Endothelial cell of umbilical vein (primary cell): ENCODE results near the gene ZNF668. TPM values are rescaled to one million over a fixed set of nuclear protein-coding genes. Genes with fewer than 3 reads are reported as not detected.

ENCODE experiments used
- BruUV-seq: library from RNA; stranded (reverse); fragments of 400-500 nt; replicated peaks from 2 replicates; lab custom pipeline; 2021; lab: Mats Ljungman, UMichigan
- CTCF ChIA-PET: fragments of 300-600, 350-600 bp; sonication (Branson Sonifier 250); formaldehyde crosslinking; loops from one replicate; lab custom pipeline; 2021; ENCODE audit warnings: antibody characterized with exemption, inconsistent platforms; lab: Charles Lee
- POLR2A ChIA-PET: fragments of 300-600, 350-600 bp; sonication (Branson Sonifier 250); formaldehyde crosslinking; loops from one replicate; lab custom pipeline; 2021; ENCODE audit warnings: antibody characterized with exemption, inconsistent platforms; lab: Charles Lee
- DNase-seq: peaks from one replicate; pipeline ENCODE4 v3.0.0-alpha.2; 2011; ENCODE audit warnings: low read depth, low spot score
- FAIRE-seq: peaks from 2 replicates; lab custom pipeline; 2011; peaks lifted over from hg19 to GRCh38; lab: Jason Lieb, UNC
- H2AFZ ChIP-seq: 2 replicates; pipeline ENCODE4 v1.6.0; 2012; ENCODE audit warnings: low read depth, low read length, control low read depth, inconsistent platforms
- H3K27ac ChIP-seq: 2 replicates; pipeline ENCODE4 v1.5.1; 2011; ENCODE audit warnings: low read depth, mild to moderate bottlenecking, control low read depth, low read length, moderate library complexity; ENCODE audit not compliant: insufficient read depth
- H3K27me3 ChIP-seq, 2 experiments: 2 replicates each; pipeline versions ENCODE4 v1.6.0 to v1.6.1; 2011; ENCODE audit warnings: low read length in 2 of 2, mixed read lengths in 1 of 2; ENCODE audit not compliant: control insufficient read depth in 2 of 2, insufficient read depth in 2 of 2
- H3K36me3 ChIP-seq, 2 experiments: 2 replicates in 1 of 2; 3 replicates in 1 of 2; pipeline ENCODE4 v1.5.1; 2011; ENCODE audit warnings: low read length in 2 of 2, mild to moderate bottlenecking in 1 of 2, moderate library complexity in 1 of 2; ENCODE audit not compliant: control insufficient read depth in 2 of 2, insufficient read depth in 2 of 2; ENCODE audit errors: extremely low read depth in 1 of 2
- H3K4me1 ChIP-seq: 3 replicates; pipeline ENCODE4 v1.5.1; 2011; ENCODE audit warnings: mild to moderate bottlenecking, low read length; ENCODE audit not compliant: control insufficient read depth, insufficient read depth; ENCODE audit errors: extremely low read depth
- H3K4me2 ChIP-seq: 2 replicates; pipeline ENCODE4 v1.6.1; 2011; ENCODE audit warnings: low read length, control low read depth, mixed read lengths; ENCODE audit not compliant: insufficient read depth
- H3K4me3 ChIP-seq, 3 experiments: fragments of 200-600 bp in 1 of 3; sonication (generic), shearing (Covaris generic) in 1 of 3; replicated peaks in 1 of 3; 2 replicates each; pipeline ENCODE4 v1.5.1; 2011 to 2016; ENCODE audit warnings: control low read depth in 3 of 3, low read length in 3 of 3, mild to moderate bottlenecking in 2 of 3, inconsistent platforms in 1 of 3, low read depth in 1 of 3, moderate library complexity in 1 of 3; ENCODE audit not compliant: insufficient read depth in 1 of 3
- H3K79me2 ChIP-seq: 2 replicates; pipeline ENCODE4 v1.6.0; 2012; ENCODE audit warnings: low read length, inconsistent platforms; ENCODE audit not compliant: control insufficient read depth, insufficient read depth
- H3K9ac ChIP-seq: replicated peaks from 2 replicates; pipeline ENCODE3; 2011; ENCODE audit warnings: low read length, control low read depth; ENCODE audit not compliant: insufficient read depth; ENCODE audit errors: extremely low read depth
- H3K9me1 ChIP-seq: replicated peaks from 3 replicates; pipeline ENCODE4 v1.6.0; 2011; ENCODE audit warnings: mild to moderate bottlenecking, low read length; ENCODE audit not compliant: control insufficient read depth, insufficient read depth; ENCODE audit errors: extremely low read depth
- H3K9me3 ChIP-seq: replicated peaks from 2 replicates; pipeline ENCODE4 v1.5.1; 2012; ENCODE audit warnings: low read length, inconsistent platforms; ENCODE audit not compliant: control insufficient read depth, insufficient read depth
- H4K20me1 ChIP-seq: replicated peaks from 2 replicates; pipeline ENCODE3; 2011; ENCODE audit warnings: mild to moderate bottlenecking, low read length; ENCODE audit not compliant: control insufficient read depth, insufficient read depth; ENCODE audit errors: extremely low read depth
- EZH2 ChIP-seq: IDR thresholded peaks from 2 replicates; pipeline ENCODE4 v1.6.1; 2012; ENCODE audit warnings: borderline replicate concordance, low read depth, mild to moderate bottlenecking, moderate library complexity, low read length, inconsistent platforms; ENCODE audit not compliant: severe bottlenecking
- FOS ChIP-seq: IDR thresholded peaks from 2 replicates; pipeline ENCODE4 v1.6.1; 2011; ENCODE audit warnings: mild to moderate bottlenecking, low read length, moderate library complexity, borderline replicate concordance; ENCODE audit not compliant: insufficient read depth
- GATA2 ChIP-seq: IDR thresholded peaks from 2 replicates; pipeline ENCODE4 v1.7.0; 2011; ENCODE audit warnings: low read depth, mild to moderate bottlenecking, moderate library complexity, mixed read lengths, low read length; ENCODE audit not compliant: insufficient read length, insufficient read depth
- JUN ChIP-seq: IDR thresholded peaks from 2 replicates; pipeline ENCODE4 v1.6.1; 2011; ENCODE audit warnings: borderline replicate concordance, low read depth; ENCODE audit not compliant: insufficient read length, insufficient read depth
- MYC ChIP-seq: IDR thresholded peaks from one replicate; pipeline ENCODE4 v1.6.1; 2011; ENCODE audit warnings: mild to moderate bottlenecking, low read depth, low read length
- POLR2A ChIP-seq: IDR thresholded peaks from 2 replicates; pipeline ENCODE4 v1.6.1; 2012; ENCODE audit warnings: low read depth, mild to moderate bottlenecking, control low read depth, low read length
- POLR2AphosphoS5 ChIP-seq: IDR thresholded peaks from 2 replicates; pipeline ENCODE4 v1.6.1; 2012; ENCODE audit warnings: low read depth, mild to moderate bottlenecking, control low read depth, low read length, moderate library complexity; ENCODE audit not compliant: insufficient read depth
- dilution Hi-C: fragments of 300-500 bp; cut with MboI; formaldehyde crosslinking; loops from one replicate; pipeline ENCODE4 v1.15.0; 2019; ENCODE audit warnings: low sequenced_read_pairs; ENCODE audit not compliant: extremely low pct_ligation_motif_present
- intact Hi-C: fragments of 100-400 bp; cut with micrococcal nuclease; formaldehyde crosslinking; loops from one replicate; pipeline ENCODE4 v1.10.0; 2022
- polyA plus RNA-seq, 4 experiments: library from polyadenylated mRNA; depleted of rRNA in 3 of 4; stranded (reverse) in 3 of 4; unstranded in 1 of 4; fragments of >200 nt; gene quantifications; 2 replicates each; pipeline versions ENCODE4 v1.2.1 to v1.2.3, GENCODE V29; 2011 to 2012; ENCODE audit warnings: missing spikeins in 1 of 4
- total RNA-seq: library from RNA; stranded (reverse); gene quantifications from 2 replicates; pipeline ENCODE4 v1.2.3, GENCODE V29; 2021
- TF ChIP-seq, protein P1 (sequence below), 2 donors: IDR thresholded peaks; 1 replicate in 1 of 2; 2 replicates in 1 of 2; pipeline ENCODE4 v1.5.1; 2011; ENCODE audit warnings: low read length in 2 of 2, mild to moderate bottlenecking in 2 of 2, moderate library complexity in 2 of 2, control low read depth in 1 of 2, inconsistent platforms in 1 of 2, low read depth in 1 of 2; ENCODE audit not compliant: insufficient read depth in 1 of 2; ENCODE audit errors: extremely low read depth in 1 of 2
- TF ChIP-seq, protein P2 (sequence below): IDR thresholded peaks from 2 replicates; pipeline ENCODE4 v1.6.1; 2011; ENCODE audit not compliant: insufficient read depth, insufficient read length

ZNF668 gene
- total and polyA plus RNA-seq, 2 donors (not counting 3 experiments of a cell fraction or from before 2014, with no cell fraction given) = 11.8 to 13.3 TPM

DNA sequence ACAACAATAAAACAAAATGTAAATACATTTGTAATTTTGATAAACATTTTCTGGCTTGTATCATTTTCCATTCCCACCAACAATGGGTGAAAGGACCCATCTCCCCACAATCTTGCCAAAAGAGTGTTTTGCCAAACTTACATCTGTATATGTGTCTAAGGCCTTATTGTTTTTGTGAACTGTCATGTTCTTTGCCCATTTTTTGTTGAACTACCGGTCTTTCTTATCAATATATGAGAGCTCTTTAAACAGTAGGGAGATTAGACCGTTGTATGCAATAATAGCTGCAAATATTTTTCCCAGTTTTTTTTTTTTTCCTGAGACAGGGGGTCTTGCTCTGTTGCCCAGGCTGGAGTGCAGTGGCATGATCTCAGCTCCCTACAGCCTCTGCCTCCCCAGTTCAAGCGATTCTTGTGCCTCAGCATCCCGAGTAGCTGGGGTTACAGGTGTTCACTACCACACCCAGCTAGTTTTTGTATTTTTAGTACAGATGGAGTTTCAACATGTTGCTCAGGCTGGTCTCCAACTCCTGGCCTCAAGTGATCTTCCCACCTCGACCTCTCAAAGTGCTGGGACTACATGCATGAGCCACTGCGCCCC, 50.3 kb downstream of the ZNF668 start:
- dilution Hi-C loops = no loop called here
- no peak for FAIRE-seq
- CTCF ChIA-PET = interaction anchor here (0.6 to 1.2 kb wide), 3 partner anchors 17 to 116 kb away, joined by 3 to 5 read pairs (median 3); partner anchors contain the start of gene HSD3B7

DNA sequence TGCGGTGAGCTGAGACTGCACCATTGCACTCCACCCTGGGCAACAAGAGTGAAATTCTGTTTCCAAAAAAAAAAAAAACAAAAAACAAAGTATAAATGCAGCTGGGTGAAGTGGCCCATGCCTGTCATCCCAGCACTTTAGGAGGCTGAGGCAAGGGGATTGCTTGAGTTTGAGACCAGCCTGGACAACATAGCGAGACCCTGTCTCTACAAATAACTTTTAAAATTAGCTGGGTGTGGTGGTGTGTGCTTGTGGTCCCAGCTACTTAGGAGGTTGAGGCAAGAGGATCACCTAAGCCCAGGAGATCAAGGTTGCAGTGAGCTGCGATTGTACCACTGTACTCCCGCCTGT, 50.8 kb downstream of the ZNF668 start:
- Histone ChIP-seq H3K4me1 (no peaks in the 10 kb centered on the region), H3K27ac (no peak overlapping the region), H3K36me3 (no peaks in the 10 kb centered on the region), H2AFZ (no peak overlapping the region), H3K27me3 (no peaks in the 10 kb centered on the region), H4K20me1 (no peaks in the 10 kb centered on the region), H3K79me2 (no peaks in the 10 kb centered on the region), H3K4me3 (no peak overlapping the region), H3K9me3 (no peaks in the 10 kb centered on the region), H3K9me1 (no peaks in the 10 kb centered on the region), H3K4me2 (no peak overlapping the region), H3K9ac (no peak overlapping the region)
- no peak for DNase-seq
- no peak for TF ChIP-seq FOS
- no peak for TF ChIP-seq MYC
- no peak for TF ChIP-seq EZH2
- TF ChIP-seq, protein P1, sequence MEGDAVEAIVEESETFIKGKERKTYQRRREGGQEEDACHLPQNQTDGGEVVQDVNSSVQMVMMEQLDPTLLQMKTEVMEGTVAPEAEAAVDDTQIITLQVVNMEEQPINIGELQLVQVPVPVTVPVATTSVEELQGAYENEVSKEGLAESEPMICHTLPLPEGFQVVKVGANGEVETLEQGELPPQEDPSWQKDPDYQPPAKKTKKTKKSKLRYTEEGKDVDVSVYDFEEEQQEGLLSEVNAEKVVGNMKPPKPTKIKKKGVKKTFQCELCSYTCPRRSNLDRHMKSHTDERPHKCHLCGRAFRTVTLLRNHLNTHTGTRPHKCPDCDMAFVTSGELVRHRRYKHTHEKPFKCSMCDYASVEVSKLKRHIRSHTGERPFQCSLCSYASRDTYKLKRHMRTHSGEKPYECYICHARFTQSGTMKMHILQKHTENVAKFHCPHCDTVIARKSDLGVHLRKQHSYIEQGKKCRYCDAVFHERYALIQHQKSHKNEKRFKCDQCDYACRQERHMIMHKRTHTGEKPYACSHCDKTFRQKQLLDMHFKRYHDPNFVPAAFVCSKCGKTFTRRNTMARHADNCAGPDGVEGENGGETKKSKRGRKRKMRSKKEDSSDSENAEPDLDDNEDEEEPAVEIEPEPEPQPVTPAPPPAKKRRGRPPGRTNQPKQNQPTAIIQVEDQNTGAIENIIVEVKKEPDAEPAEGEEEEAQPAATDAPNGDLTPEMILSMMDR (IDR thresholded peaks at IDR 0.05; ENCODE audit: extremely low read depth in 1 of 2, insufficient read depth in 1 of 2, low read depth in 1 of 2, low read length in 2 of 2) = no peak
- TF ChIP-seq, protein P2, sequence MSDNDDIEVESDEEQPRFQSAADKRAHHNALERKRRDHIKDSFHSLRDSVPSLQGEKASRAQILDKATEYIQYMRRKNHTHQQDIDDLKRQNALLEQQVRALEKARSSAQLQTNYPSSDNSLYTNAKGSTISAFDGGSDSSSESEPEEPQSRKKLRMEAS = no peak
- no peak for TF ChIP-seq POLR2A
- TF ChIP-seq POLR2AphosphoS5 = no peak
- no peak for TF ChIP-seq GATA2
- no peak for TF ChIP-seq JUN
- intact Hi-C loops (no loop called here), dilution Hi-C loops (no loop called here)
- POLR2A ChIA-PET = no interaction called here
- no peak for FAIRE-seq
- no TSS peak for BruUV-seq
- CTCF ChIA-PET = interaction anchor here (0.6 to 1.2 kb wide), 3 partner anchors 16 to 116 kb away, joined by 3 to 5 read pairs (median 3); partner anchors contain the start of gene HSD3B7

More for the DNA sequence above, 50.3 kb downstream of the ZNF668 start:
- Histone ChIP-seq H3K4me1 (no peaks in the 10 kb centered on the region), H3K27ac (no peak overlapping the region), H3K36me3 (no peaks in the 10 kb centered on the region), H3K9ac (no peak overlapping the region), H3K27me3 (no peaks in the 10 kb centered on the region), H3K9me3 (no peaks in the 10 kb centered on the region), H3K79me2 (no peaks in the 10 kb centered on the region), H3K4me2 (no peak overlapping the region), H3K9me1 (no peaks in the 10 kb centered on the region), H2AFZ (no peak overlapping the region), H4K20me1 (no peaks in the 10 kb centered on the region), H3K4me3 (no peak overlapping the region)
- no peak for DNase-seq
- TF ChIP-seq MYC = no peak
- no peak for TF ChIP-seq FOS
- TF ChIP-seq POLR2A = no peak
- no TSS peak for BruUV-seq
- POLR2A ChIA-PET = no interaction called here
- intact Hi-C loops = no loop called here
